ENCODE measurements around the gene RBM12. TPM values are rescaled to one million over a fixed set of nuclear protein-coding genes. Genes with fewer than 3 reads are reported as not detected.

Gene RBM12
- total RNA-seq, 1 donor from 2014 or later, result 88.4 TPM

GRCh38 chr20:35702051-35702823, 37.5 kb upstream of the RBM12 start:
- Mint-ChIP-seq H3K9me3 (ENCODE audit: unreplicated experiment) (no peaks in the 10 kb centered on the region), H3K27ac (ENCODE audit: unreplicated experiment) (peak overlapping the region; percentile 82), H3K4me1 (ENCODE audit: low read depth, unreplicated experiment) (peaks cover 25% of the 10 kb centered on the region), H3K4me3 (ENCODE audit: unreplicated experiment) (no peak overlapping the region), H3K27me3 (ENCODE audit: low read depth, unreplicated experiment) (no peaks in the 10 kb centered on the region), H3K36me3 (ENCODE audit: low read depth, unreplicated experiment) (peaks cover 16% of the 10 kb centered on the region)
- Histone ChIP-seq H3K4me3 (ENCODE audit: insufficient read depth, low read depth, low read length) (no peak overlapping the region), H4K20me1 (ENCODE audit: insufficient read depth, low read length) (peaks cover 75% of the 10 kb centered on the region), H3K9ac (ENCODE audit: low read length) (peak overlapping the region; percentile 0), H3K27me3 (ENCODE audit: insufficient read depth, low read length) (no peaks in the 10 kb centered on the region), H3K4me1 (ENCODE audit: insufficient read depth, low read length) (peaks cover 19% of the 10 kb centered on the region), H2AFZ (ENCODE audit: low read depth, low read length) (no peak overlapping the region), H3K4me2 (ENCODE audit: low read length) (no peak overlapping the region), H3K36me3 (ENCODE audit: insufficient read depth, low read length) (peaks cover 54% of the 10 kb centered on the region), H3K79me2 (ENCODE audit: insufficient read depth, low read length) (peaks cover 78% of the 10 kb centered on the region), H3K9me3 (ENCODE audit: insufficient read depth, low read depth, low read length) (no peaks in the 10 kb centered on the region), H3K27ac (ENCODE audit: low read depth, low read length) (no peak overlapping the region)
- FAIRE-seq (no peak), DNase-seq (ENCODE audit: low read depth) (peak; percentile 18)
- TF ChIP-seq EZH2 (IDR thresholded peaks at IDR 0.05; ENCODE audit: insufficient read depth, low read length) (no peak), CTCF (IDR thresholded peaks at IDR 0.05; ENCODE audit: insufficient read depth, low read depth, low read length) (no peak)

GRCh38 chr20:35700625-35701148, 36.0 kb upstream of the RBM12 start:
- FAIRE-seq, result no peak
- no peaks in the 10 kb centered on the region for H3K27me3 ChIP-seq (ENCODE audit: insufficient read depth, low read length)
- Mint-ChIP-seq H3K9me3 (ENCODE audit: unreplicated experiment) (no peaks in the 10 kb centered on the region), H3K4me3 (ENCODE audit: unreplicated experiment) (peak overlapping the region; percentile 99), H3K36me3 (ENCODE audit: low read depth, unreplicated experiment) (peaks cover 19% of the 10 kb centered on the region), H3K27ac (ENCODE audit: unreplicated experiment) (peak overlapping the region; percentile 98), H3K4me1 (ENCODE audit: low read depth, unreplicated experiment) (peaks cover 26% of the 10 kb centered on the region), H3K27me3 (ENCODE audit: low read depth, unreplicated experiment) (no peaks in the 10 kb centered on the region)
- DNase-seq (ENCODE audit: low read depth), result no peak
- peaks cover 19% of the 10 kb centered on the region for H3K4me1 ChIP-seq (ENCODE audit: insufficient read depth, low read length)
- H2AFZ ChIP-seq (ENCODE audit: low read depth, low read length), result no peak overlapping the region
- H3K27ac ChIP-seq (ENCODE audit: low read depth, low read length), result no peak overlapping the region
- no peak for TF ChIP-seq EZH2 (IDR thresholded peaks at IDR 0.05; ENCODE audit: insufficient read depth, low read length)
- no peak for TF ChIP-seq CTCF (IDR thresholded peaks at IDR 0.05; ENCODE audit: insufficient read depth, low read depth, low read length)
- H3K36me3 ChIP-seq (ENCODE audit: insufficient read depth, low read length), result peaks cover 41% of the 10 kb centered on the region
- H3K9ac ChIP-seq (ENCODE audit: low read length), result peak overlapping the region; percentile 97
- peak overlapping the region; percentile 100 for H3K4me2 ChIP-seq (ENCODE audit: low read length)
- H3K4me3 ChIP-seq (ENCODE audit: insufficient read depth, low read depth, low read length), result peak overlapping the region; percentile 97
- peaks cover 62% of the 10 kb centered on the region for H4K20me1 ChIP-seq (ENCODE audit: insufficient read depth, low read length)
- no peaks in the 10 kb centered on the region for H3K9me3 ChIP-seq (ENCODE audit: insufficient read depth, low read depth, low read length)
- peaks cover 73% of the 10 kb centered on the region for H3K79me2 ChIP-seq (ENCODE audit: insufficient read depth, low read length)

All from astrocyte (in vitro differentiated cells and primary cell).